T-helper 2 cell treated with Interferon-gamma antibody and Interleukin-4, amounts not matched to agents 5 μg/mL and 100 μg/mL, for 36 hours (primary cell): ENCODE measurements around the gene REEP6.

Experiments used
- DNase-seq: peaks from one replicate; pipeline ENCODE4 v3.0.0; 2021; ENCODE audit warnings: low spot score
- H3K27ac Mint-ChIP-seq: one replicate; pipeline ENCODE4 v1.8.0; 2021; ENCODE audit warnings: mild to moderate bottlenecking, mixed read lengths
- H3K27me3 Mint-ChIP-seq: one replicate; pipeline ENCODE4 v1.8.0; 2021; ENCODE audit warnings: low read depth, mixed read lengths
- H3K36me3 Mint-ChIP-seq: one replicate; pipeline ENCODE4 v1.8.0; 2021; ENCODE audit warnings: low read depth, mixed read lengths
- H3K4me1 Mint-ChIP-seq: one replicate; pipeline ENCODE4 v1.8.0; 2021; ENCODE audit warnings: low read depth, mixed read lengths
- H3K4me3 Mint-ChIP-seq: one replicate; pipeline ENCODE4 v1.8.0; 2022; ENCODE audit warnings: mild to moderate bottlenecking, moderate library complexity, mixed read lengths
- H3K9me3 Mint-ChIP-seq: one replicate; pipeline ENCODE4 v1.8.0; 2021; ENCODE audit warnings: mixed read lengths

The REEP6 gene

GRCh38 chr19:1452802-1453524 is 38.0 kb upstream of the REEP6 start:
- Mint-ChIP-seq H3K27ac (no peak overlapping the region), H3K9me3 (no peaks in the 10 kb centered on the region), H3K27me3 (peaks cover 58% of the 10 kb centered on the region), H3K4me3 (no peak overlapping the region), H3K4me1 (peaks cover 10% of the 10 kb centered on the region), H3K36me3 (no peaks in the 10 kb centered on the region)
- DNase-seq, result no peak

GRCh38 chr19:1453525-1454364 is 37.2 kb upstream of the REEP6 start:
- no peaks in the 10 kb centered on the region for H3K9me3 Mint-ChIP-seq
- no peaks in the 10 kb centered on the region for H3K36me3 Mint-ChIP-seq
- DNase-seq, result no peak
- peaks cover 10% of the 10 kb centered on the region for H3K4me1 Mint-ChIP-seq
- H3K4me3 Mint-ChIP-seq, result no peak overlapping the region
- no peak overlapping the region for H3K27ac Mint-ChIP-seq
- H3K27me3 Mint-ChIP-seq, result peaks cover 58% of the 10 kb centered on the region

DNA sequence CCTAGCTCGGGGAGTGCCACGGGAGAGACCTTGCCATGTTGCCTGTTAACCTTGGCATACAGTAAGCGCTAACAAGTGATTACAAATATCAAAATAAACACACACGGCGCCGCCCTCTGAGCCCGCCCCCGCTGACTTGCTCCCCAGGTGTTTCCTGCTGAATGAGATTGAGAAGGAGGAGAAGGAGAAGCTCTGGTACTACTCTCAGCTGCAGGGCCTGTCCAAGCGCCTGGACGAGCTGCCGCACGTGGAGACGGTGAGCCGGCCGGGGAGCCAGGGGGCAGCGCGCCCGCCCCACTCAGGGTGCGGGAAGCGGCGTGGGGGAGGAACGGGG is 36.0 kb upstream of the REEP6 start:
- no peak for DNase-seq
- no peaks in the 10 kb centered on the region for H3K9me3 Mint-ChIP-seq
- H3K27ac Mint-ChIP-seq, result no peak overlapping the region
- no peaks in the 10 kb centered on the region for H3K36me3 Mint-ChIP-seq
- H3K4me1 Mint-ChIP-seq, result peaks cover 8% of the 10 kb centered on the region
- no peak overlapping the region for H3K4me3 Mint-ChIP-seq
- peaks cover 53% of the 10 kb centered on the region for H3K27me3 Mint-ChIP-seq

DNA sequence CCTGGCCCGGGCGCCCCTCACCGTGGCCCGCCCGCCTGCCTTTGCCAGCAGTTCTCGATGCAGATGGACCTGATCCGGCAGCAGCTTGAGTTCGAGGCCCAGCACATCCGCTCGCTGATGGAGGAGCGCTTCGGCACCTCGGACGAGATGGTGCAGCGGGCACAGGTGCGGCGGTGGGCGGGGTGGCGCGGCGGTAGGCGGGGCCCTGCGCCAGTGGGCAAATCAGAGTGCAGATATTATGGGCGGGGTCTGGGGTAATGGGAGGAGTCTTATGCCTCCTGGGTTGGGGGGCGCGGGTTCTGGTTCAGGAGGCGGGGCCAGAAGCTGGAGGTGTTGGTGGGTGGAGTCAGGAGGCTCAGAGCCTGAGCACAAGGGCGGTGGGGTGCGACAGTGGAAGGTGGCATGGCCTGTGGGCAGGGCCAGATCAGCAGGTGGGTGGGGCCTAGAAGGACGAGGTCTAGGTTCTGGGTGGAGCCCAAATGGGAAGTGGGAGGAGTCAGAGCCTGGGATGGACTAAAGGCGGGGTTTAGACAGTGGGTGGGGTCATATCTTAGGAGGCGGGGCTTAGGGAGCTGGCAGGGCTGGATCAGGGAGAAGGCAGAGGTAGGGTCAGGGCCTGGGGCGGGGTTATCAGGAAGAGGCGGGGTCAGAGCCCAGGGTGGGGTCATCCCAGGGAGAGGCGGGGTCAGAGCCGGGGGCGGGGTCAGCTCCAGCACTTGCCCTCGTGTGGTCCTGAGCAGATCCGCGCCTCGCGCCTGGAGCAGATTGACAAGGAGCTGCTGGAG is 35.5 kb upstream of the REEP6 start:
- Mint-ChIP-seq H3K27me3 (peaks cover 49% of the 10 kb centered on the region), H3K36me3 (no peaks in the 10 kb centered on the region), H3K27ac (peak overlapping the region; percentile 49), H3K4me1 (peaks cover 8% of the 10 kb centered on the region), H3K4me3 (peak overlapping the region; percentile 54), H3K9me3 (no peaks in the 10 kb centered on the region)
- peak; percentile 47 for DNase-seq

GRCh38 chr19:1456121-1456900 is 34.7 kb upstream of the REEP6 start:
- Mint-ChIP-seq H3K36me3 (no peaks in the 10 kb centered on the region), H3K27ac (no peak overlapping the region), H3K9me3 (no peaks in the 10 kb centered on the region), H3K4me1 (peaks cover 6% of the 10 kb centered on the region), H3K27me3 (peaks cover 42% of the 10 kb centered on the region), H3K4me3 (no peak overlapping the region)
- no peak for DNase-seq

DNA sequence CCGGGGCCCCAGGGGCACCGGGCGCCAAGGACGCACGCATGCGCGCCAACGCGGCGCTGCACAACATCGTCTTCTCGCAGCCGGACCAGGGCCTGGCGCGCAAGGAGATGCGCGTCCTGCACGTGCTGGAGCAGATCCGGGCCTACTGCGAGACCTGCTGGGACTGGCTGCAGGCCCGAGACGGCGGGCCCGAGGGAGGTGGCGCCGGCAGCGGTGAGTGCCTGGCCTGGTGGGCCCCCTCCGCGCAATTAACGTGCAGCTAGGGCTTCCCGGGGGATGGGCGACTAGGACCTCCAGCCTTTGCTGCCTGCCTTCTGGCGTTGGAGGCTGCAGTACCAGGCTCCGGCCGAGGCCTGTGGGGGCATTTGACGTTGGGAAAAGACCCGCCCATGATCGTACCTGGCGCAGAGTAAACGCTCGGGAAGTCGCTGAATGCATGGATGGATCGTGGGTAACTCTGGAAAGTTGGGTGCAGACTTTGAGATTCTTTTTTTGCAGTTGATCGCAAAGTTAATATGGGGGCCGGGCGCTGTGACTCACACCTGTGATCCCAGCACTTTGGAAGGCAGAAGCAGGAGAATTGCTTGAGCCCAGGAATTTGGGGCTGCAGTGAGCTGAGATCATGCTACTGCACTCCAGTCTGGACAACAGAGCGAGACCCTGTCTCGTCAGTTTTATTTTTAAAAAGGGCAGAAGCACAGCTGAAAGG is 33.8 kb upstream of the REEP6 start:
- DNase-seq, result no peak
- no peak overlapping the region for H3K27ac Mint-ChIP-seq
- H3K9me3 Mint-ChIP-seq, result no peaks in the 10 kb centered on the region
- peaks cover 6% of the 10 kb centered on the region for H3K4me1 Mint-ChIP-seq
- H3K4me3 Mint-ChIP-seq, result no peak overlapping the region
- no peaks in the 10 kb centered on the region for H3K36me3 Mint-ChIP-seq
- peaks cover 35% of the 10 kb centered on the region for H3K27me3 Mint-ChIP-seq

DNA sequence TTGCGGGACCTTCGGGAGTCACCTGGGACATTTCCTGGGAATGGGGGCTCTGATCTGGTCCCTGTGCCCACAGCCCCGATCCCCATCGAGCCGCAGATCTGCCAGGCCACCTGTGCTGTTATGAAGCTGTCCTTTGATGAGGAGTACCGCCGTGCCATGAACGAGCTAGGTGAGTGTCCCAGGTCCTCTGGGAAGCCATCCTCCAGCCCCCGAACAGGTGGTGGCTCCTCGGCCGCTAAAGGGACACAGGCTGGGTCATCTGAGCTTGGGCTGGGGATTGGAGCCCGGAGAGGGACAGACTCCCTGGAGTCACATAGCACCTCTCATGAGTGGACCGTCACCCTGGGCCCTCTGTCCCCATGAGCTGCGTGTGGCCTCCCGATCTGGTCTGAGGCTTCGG is 33.1 kb upstream of the REEP6 start:
- Mint-ChIP-seq H3K27ac (no peak overlapping the region), H3K27me3 (peaks cover 31% of the 10 kb centered on the region), H3K9me3 (no peaks in the 10 kb centered on the region), H3K36me3 (no peaks in the 10 kb centered on the region), H3K4me1 (peaks cover 6% of the 10 kb centered on the region), H3K4me3 (no peak overlapping the region)
- no peak for DNase-seq

- no peaks in the 10 kb centered on the region for H3K9me3 Mint-ChIP-seq
- H3K4me3 Mint-ChIP-seq, result no peak overlapping the region
- peaks cover 24% of the 10 kb centered on the region for H3K27me3 Mint-ChIP-seq
- H3K4me1 Mint-ChIP-seq, result peaks cover 6% of the 10 kb centered on the region
- DNase-seq, result no peak
- no peak overlapping the region for H3K27ac Mint-ChIP-seq
- H3K36me3 Mint-ChIP-seq, result no peaks in the 10 kb centered on the region
Observed at GRCh38 chr19:1459479-1459878, 31.5 kb upstream of the REEP6 start.

GRCh38 chr19:1460033-1460995 is 30.7 kb upstream of the REEP6 start:
- peaks cover 4% of the 10 kb centered on the region for H3K4me1 Mint-ChIP-seq
- no peak overlapping the region for H3K4me3 Mint-ChIP-seq
- no peaks in the 10 kb centered on the region for H3K9me3 Mint-ChIP-seq
- no peak overlapping the region for H3K27ac Mint-ChIP-seq
- DNase-seq, result no peak
- no peaks in the 10 kb centered on the region for H3K36me3 Mint-ChIP-seq
- H3K27me3 Mint-ChIP-seq, result peaks cover 19% of the 10 kb centered on the region

DNA sequence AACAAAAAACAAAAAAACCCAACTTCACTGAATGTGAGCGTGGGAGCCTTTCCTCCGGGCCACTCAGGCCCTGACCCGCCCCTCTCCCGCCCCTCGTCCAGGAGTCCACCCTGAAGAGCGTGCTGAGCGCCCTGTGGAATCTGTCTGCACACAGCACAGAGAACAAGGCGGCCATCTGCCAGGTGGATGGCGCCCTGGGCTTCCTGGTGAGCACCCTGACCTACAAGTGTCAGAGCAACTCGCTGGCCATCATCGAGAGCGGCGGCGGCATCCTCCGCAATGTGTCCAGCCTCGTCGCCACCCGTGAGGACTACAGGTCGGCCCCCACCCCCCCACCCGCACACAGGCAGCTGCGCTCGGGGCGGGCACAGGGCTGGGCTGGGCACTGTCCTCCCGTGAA is 29.1 kb upstream of the REEP6 start:
- H3K4me1 Mint-ChIP-seq, result no peaks in the 10 kb centered on the region
- DNase-seq, result no peak
- H3K9me3 Mint-ChIP-seq, result no peaks in the 10 kb centered on the region
- no peak overlapping the region for H3K4me3 Mint-ChIP-seq
- H3K27ac Mint-ChIP-seq, result no peak overlapping the region
- H3K36me3 Mint-ChIP-seq, result no peaks in the 10 kb centered on the region
- peaks cover 13% of the 10 kb centered on the region for H3K27me3 Mint-ChIP-seq

- Mint-ChIP-seq H3K9me3 (no peaks in the 10 kb centered on the region), H3K4me3 (no peak overlapping the region), H3K27me3 (peaks cover 3% of the 10 kb centered on the region), H3K36me3 (no peaks in the 10 kb centered on the region), H3K4me1 (no peaks in the 10 kb centered on the region), H3K27ac (no peak overlapping the region)
- DNase-seq, result no peak
Observed at GRCh38 chr19:1465191-1466016, 25.6 kb upstream of the REEP6 start.

GRCh38 chr19:1466018-1466460 is 24.9 kb upstream of the REEP6 start:
- Mint-ChIP-seq H3K27ac (no peak overlapping the region), H3K4me1 (no peaks in the 10 kb centered on the region), H3K27me3 (peaks cover 4% of the 10 kb centered on the region), H3K9me3 (no peaks in the 10 kb centered on the region), H3K4me3 (no peak overlapping the region), H3K36me3 (no peaks in the 10 kb centered on the region)
- DNase-seq, result no peak
